ENCODE data around the gene ENOPH1. TPM values are rescaled to one million over a fixed set of nuclear protein-coding genes. Genes with fewer than 3 reads are reported as not detected.

The ENOPH1 gene
- polyA plus RNA-seq, 1 donor, result 44.7 TPM

DNA sequence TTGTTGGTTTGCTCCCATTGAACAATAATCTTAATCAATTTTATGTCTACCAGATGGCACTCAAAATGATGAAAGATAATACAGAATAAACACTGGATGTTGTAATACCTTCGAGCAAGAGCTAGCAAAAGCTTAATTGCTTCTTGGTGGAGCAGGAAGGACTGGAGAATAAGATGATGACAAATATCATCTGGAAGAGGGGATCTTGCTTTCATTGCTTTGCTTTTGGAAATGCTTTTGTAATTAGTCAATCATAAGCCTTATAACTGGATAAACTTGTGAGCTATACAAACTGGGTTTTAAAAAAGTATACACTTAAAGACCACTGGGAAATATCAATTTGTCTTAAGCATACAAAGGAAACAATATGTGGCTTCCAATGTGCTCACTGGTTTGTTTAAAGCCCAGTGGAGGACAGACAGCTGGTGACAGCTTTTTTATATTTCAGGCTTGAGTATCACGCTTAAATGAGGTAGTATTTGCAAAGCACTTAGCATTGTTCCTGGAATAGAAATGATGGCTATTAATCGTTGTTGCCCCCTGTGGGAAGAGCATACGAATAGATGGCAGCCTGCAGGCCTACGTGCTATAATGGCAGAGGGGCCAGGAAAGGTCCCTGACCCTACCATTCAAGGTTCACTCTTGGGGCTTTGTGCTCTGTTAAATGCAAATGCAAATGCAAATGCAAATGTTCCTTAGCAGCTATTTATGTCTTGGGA lies 70.2 kb downstream of the ENOPH1 start:
- no CpG with 5 or more reads among the region's 5 CpGs for WGBS (ENCODE audit: insufficient coverage, low lambda C conversion rate)
- no peak for DNase-seq
- Histone ChIP-seq H3K27ac (ENCODE audit: low read length) (no peak overlapping the region), H3K4me1 (ENCODE audit: control insufficient read depth, insufficient read depth, low read length) (no peaks in the 10 kb centered on the region), H3K4me3 (ENCODE audit: low read length) (no peak overlapping the region), H3K9me3 (ENCODE audit: control insufficient read depth, low read depth, low read length) (no peaks in the 10 kb centered on the region), H3K36me3 (ENCODE audit: control insufficient read depth, insufficient read depth, low read length) (no peaks in the 10 kb centered on the region), H3K27me3 (ENCODE audit: control insufficient read depth, insufficient read depth, low read length) (no peaks in the 10 kb centered on the region)

DNA sequence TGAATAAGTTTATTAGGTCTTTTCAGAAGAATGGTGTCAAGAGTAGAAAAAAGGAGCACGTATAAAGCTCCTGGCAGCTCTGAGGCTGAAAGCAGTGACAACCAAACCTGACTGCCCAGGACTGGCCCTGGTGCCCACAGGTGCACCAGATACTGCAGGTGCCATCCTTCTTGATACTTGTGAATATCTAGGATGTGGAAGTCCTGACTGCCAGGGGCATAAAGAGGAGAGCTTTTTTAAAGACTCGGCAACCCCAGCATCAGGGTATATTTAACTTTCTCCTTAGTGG lies 70.7 kb downstream of the ENOPH1 start:
- no peaks in the 10 kb centered on the region for H3K36me3 ChIP-seq (ENCODE audit: control insufficient read depth, insufficient read depth, low read length)
- H3K4me3 ChIP-seq (ENCODE audit: low read length), result no peak overlapping the region
- WGBS (ENCODE audit: insufficient coverage, low lambda C conversion rate), result no CpG with 5 or more reads among the region's 2 CpGs
- DNase-seq, result no peak
- no peaks in the 10 kb centered on the region for H3K27me3 ChIP-seq (ENCODE audit: control insufficient read depth, insufficient read depth, low read length)
- H3K9me3 ChIP-seq (ENCODE audit: control insufficient read depth, low read depth, low read length), result no peaks in the 10 kb centered on the region
- no peak overlapping the region for H3K27ac ChIP-seq (ENCODE audit: low read length)
- no peaks in the 10 kb centered on the region for H3K4me1 ChIP-seq (ENCODE audit: control insufficient read depth, insufficient read depth, low read length)

GRCh38 chr4:82508011-82508410 lies 77.6 kb downstream of the ENOPH1 start:
- H3K9me3 ChIP-seq (ENCODE audit: control insufficient read depth, low read depth, low read length), result no peaks in the 10 kb centered on the region
- no peak overlapping the region for H3K27ac ChIP-seq (ENCODE audit: low read length)
- no peaks in the 10 kb centered on the region for H3K36me3 ChIP-seq (ENCODE audit: control insufficient read depth, insufficient read depth, low read length)
- no peaks in the 10 kb centered on the region for H3K27me3 ChIP-seq (ENCODE audit: control insufficient read depth, insufficient read depth, low read length)
- no peak for DNase-seq
- no peaks in the 10 kb centered on the region for H3K4me1 ChIP-seq (ENCODE audit: control insufficient read depth, insufficient read depth, low read length)
- H3K4me3 ChIP-seq (ENCODE audit: low read length), result no peak overlapping the region

- Histone ChIP-seq H3K4me1 (ENCODE audit: control insufficient read depth, insufficient read depth, low read length) (no peaks in the 10 kb centered on the region), H3K9me3 (ENCODE audit: control insufficient read depth, low read depth, low read length) (no peaks in the 10 kb centered on the region), H3K27ac (ENCODE audit: low read length) (no peak overlapping the region), H3K36me3 (ENCODE audit: control insufficient read depth, insufficient read depth, low read length) (no peaks in the 10 kb centered on the region), H3K27me3 (ENCODE audit: control insufficient read depth, insufficient read depth, low read length) (no peaks in the 10 kb centered on the region), H3K4me3 (ENCODE audit: low read length) (no peak overlapping the region)
- 100% methylated on average over 1 of the region's 5 CpGs for WGBS (ENCODE audit: insufficient coverage, low lambda C conversion rate)
- DNase-seq, result no peak
These were observed 78.5 kb downstream of the ENOPH1 start for GRCh38 chr4:82508806-82509428.

DNA sequence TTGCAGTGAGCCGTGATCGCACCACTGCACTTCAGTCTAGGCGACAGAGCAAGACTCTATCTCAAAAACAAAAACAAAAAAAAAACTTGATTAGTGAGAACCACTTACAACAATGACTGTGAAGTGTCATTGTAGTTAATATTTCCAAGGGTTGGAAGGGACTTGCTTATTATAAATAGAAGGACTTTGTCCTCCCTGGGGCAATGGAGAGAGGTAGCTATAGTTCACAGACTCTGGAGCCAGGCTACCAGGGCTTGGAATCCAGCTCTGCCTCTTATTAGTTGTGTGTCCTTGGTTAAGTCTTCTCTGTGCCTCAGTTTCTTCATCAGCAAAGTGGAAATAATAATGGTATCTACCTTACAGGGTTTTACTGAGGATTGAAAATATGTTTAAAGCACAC lies 79.8 kb downstream of the ENOPH1 start:
- no peaks in the 10 kb centered on the region for H3K27me3 ChIP-seq (ENCODE audit: control insufficient read depth, insufficient read depth, low read length)
- H3K9me3 ChIP-seq (ENCODE audit: control insufficient read depth, low read depth, low read length), result no peaks in the 10 kb centered on the region
- no peak overlapping the region for H3K4me3 ChIP-seq (ENCODE audit: low read length)
- H3K27ac ChIP-seq (ENCODE audit: low read length), result no peak overlapping the region
- WGBS (ENCODE audit: insufficient coverage, low lambda C conversion rate), result no CpG with 5 or more reads among the region's 3 CpGs
- H3K36me3 ChIP-seq (ENCODE audit: control insufficient read depth, insufficient read depth, low read length), result no peaks in the 10 kb centered on the region
- peak; percentile 41 to 80 for DNase-seq
- H3K4me1 ChIP-seq (ENCODE audit: control insufficient read depth, insufficient read depth, low read length), result no peaks in the 10 kb centered on the region

Other genes with a start within 250 kb of the ENOPH1 start
- 401 TPM for gene HNRNPD, start 56.6 kb upstream of the ENOPH1 start, polyA plus RNA-seq
- gene HNRNPDL, start 128 bp upstream of the ENOPH1 start, polyA plus RNA-seq, result 385 TPM
- 3.9 TPM for gene TMEM150C, start 131.4 kb downstream of the ENOPH1 start, polyA plus RNA-seq

Measured in large intestine (tissue), 3 donors.